Ureter (tissue), 1 donor: ENCODE measurements around the gene PCBP4. TPM values are rescaled to one million over a fixed set of nuclear protein-coding genes. Genes with fewer than 3 reads are reported as not detected.
A peak's percentile ranks its signal among the peaks of the same experiment; 100 is the strongest.

Experiments
- DNase-seq: peaks from one replicate; pipeline ENCODE4 v3.0.0-alpha.2; 2020; ENCODE audit warnings: low spot score
- total RNA-seq: library from RNA; stranded (reverse); gene quantifications from one replicate; pipeline ENCODE4 v1.2.4, GENCODE V29; 2023
- donor health status: DM: yes; HTN: yes; CAD: no.

Gene PCBP4
- total RNA-seq: 40.8 TPM

GRCh38 chr3:51967384-51968169 lies at the start of gene PCBP4:
TSS of gene PCBP4 (minus strand) at chr3:51967454. CDS start at chr3:51961240, 6,214 bp downstream.
- no peak for DNase-seq

GRCh38 chr3:52015438-52016228 lies 48.4 kb upstream of the PCBP4 start:
- DNase-seq: no peak

DNA sequence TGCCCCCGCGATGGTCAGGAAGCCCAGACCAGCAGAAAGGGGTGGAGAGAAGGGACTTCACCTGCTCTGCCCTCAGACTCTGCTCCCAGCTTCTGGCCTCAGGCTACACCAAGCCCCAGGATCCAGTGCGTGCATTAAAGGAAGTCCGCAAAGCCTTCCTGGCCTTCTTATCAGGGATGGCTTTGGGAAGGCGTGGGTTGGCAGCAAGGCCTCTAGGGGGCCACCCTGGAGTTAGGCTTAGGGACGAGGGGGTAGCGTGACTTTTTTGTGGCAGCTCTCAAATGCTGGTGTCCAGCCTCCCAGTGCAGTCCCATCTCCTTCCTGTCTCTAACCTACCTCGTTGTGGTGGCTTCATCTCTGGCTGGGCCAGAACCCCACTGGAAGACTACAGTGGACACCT lies 47.4 kb upstream of the PCBP4 start:
- no peak for DNase-seq

GRCh38 chr3:52013802-52014598 lies 46.7 kb upstream of the PCBP4 start:
- DNase-seq: no peak

DNA sequence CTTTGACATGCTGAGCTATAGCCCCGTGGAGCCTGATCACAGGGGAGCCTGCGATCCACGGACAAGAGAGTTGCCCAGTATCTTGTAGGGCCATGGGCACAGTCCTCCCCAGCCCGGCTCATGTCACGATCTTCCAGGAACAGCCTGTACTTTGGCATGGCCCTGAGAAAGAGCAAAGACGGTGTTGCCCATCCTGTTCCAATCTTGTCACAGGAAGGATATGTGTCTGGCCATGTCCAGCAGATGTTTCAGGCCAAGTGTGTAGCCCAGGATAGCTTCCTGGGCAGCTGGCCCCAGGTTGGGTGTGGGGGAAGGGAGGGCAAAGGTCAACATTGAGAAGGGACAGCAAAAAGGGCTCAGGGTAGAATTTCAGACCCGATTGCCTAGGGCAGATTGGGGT lies 45.4 kb upstream of the PCBP4 start:
- DNase-seq: no peak

GRCh38 chr3:52010431-52010830 lies 43.2 kb upstream of the PCBP4 start:
- DNase-seq: no peak

- no peak for DNase-seq
These were observed 40.0 kb upstream of the PCBP4 start for GRCh38 chr3:52007291-52007690.

DNA sequence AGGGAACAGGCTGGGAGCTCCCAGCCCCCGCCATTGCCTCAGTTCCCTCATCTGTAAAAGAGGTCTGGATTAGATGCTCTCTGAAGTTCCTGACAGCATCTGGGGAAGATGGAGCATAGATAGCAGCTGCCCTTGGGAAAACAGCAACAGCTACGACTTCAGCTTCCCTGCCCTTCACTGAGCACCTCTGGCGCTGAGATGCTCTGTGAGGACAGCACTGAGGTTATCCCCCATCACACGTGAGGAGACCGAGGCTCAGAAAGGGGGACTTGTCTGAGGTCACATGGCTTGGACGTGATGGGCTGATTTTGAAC lies 39.5 kb upstream of the PCBP4 start:
- DNase-seq: no peak

GRCh38 chr3:52006017-52006819 lies 39.0 kb upstream of the PCBP4 start:
- no peak for DNase-seq

GRCh38 chr3:52005571-52005986 lies 38.3 kb upstream of the PCBP4 start:
- no peak for DNase-seq

DNA sequence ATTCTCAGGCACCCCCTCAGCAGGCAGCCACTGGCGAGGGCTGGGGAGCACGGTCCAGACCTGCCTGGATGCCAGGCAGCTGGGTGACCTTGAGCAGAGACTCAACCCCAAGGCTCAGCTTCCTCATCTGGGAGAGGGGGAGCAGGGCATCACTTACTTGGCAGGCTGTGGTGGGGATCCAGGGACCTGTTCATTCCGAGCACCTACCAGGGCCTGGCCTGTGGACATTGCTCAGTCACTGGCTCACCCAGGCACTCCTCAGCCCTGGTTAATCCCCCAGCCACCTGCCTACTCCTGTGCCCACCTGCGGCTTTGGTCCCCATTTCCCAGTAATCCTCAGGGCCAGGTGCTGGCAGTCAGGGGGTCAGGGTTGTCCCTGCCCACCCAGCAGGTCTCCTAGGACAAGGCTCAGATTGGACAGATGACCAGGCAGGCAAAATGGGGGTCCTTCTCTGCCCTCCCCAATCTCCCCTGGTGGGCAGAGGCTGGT lies 37.7 kb upstream of the PCBP4 start:
- DNase-seq: no peak

DNA sequence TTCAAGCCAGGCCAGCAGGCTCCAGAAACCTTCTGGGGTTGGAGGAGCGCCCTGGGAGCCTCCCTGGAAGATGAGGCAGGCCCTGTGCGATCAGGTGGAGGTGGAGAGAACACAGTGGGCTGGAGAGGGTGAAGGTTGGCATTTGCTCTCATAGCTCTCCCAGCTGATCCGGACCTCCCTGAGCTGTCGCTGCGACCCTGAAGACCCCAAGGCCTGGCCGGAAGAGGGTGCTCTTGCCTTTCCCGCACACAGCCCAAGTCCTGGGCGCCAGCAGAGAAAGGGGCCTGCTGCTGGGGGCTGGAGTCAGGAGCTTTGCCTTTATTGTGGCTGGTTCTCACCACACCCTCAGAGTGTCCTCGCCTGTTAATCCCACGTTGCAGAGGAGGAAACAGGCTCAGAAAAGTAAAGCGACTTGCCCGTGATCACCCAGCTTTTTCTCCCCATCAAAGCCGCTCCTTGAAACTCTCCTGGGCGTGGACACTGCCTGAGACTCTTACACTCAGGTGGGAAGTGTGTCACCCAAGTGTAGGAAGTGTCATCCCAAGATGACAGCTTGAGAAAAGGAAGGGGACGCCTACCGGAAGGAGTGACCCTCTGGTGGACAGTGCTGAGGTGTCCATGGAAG lies 37.0 kb upstream of the PCBP4 start:
- no peak for DNase-seq

DNA sequence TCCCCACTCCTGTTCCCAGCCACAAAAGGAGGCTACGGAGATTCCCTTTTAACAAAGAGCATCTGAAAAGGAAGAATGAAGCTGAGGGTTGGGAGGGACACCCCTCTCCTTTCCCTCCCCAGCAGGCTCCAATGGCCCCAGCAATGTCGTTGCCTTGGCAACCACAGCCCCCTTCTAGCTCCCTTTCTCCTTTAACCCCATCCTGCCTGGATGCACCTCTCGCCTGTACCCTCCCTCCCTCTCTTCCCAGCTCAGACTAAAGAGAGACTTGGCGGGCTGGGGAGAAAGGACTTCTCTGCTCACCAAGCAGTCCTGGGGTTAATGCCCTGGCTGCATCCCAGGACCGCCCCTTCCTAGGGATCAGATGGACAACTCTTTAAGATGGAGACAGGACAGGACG lies 35.5 kb upstream of the PCBP4 start:
- no peak for DNase-seq

GRCh38 chr3:52001443-52001974 lies 34.3 kb upstream of the PCBP4 start:
- peak; percentile 68 for DNase-seq

DNA sequence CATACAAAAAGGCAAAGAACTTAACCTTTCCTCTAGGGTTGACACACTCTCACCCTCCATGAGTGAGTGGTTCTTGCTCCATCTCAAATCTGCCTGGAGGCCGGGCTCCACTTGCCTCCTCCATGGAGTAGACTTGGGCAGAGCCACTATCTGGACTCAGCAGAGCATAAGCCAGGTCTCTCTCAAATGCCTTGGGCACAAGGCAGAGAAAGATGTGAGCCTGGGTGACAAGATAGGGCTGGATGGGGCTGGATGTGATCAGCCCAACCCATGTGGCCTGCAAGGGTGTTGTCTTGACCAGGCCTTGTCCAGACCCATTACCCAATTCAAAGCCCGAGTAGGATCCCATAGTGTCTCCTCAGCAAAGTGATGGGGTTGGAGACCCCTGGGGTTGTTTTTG lies 32.6 kb upstream of the PCBP4 start:
- no peak for DNase-seq

GRCh38 chr3:51998774-51999173 lies 31.5 kb upstream of the PCBP4 start:
- no peak for DNase-seq

- no peak for DNase-seq
These were observed 30.8 kb upstream of the PCBP4 start for GRCh38 chr3:51997935-51998596.

GRCh38 chr3:51997172-51997571 lies 29.9 kb upstream of the PCBP4 start:
- DNase-seq: no peak

DNA sequence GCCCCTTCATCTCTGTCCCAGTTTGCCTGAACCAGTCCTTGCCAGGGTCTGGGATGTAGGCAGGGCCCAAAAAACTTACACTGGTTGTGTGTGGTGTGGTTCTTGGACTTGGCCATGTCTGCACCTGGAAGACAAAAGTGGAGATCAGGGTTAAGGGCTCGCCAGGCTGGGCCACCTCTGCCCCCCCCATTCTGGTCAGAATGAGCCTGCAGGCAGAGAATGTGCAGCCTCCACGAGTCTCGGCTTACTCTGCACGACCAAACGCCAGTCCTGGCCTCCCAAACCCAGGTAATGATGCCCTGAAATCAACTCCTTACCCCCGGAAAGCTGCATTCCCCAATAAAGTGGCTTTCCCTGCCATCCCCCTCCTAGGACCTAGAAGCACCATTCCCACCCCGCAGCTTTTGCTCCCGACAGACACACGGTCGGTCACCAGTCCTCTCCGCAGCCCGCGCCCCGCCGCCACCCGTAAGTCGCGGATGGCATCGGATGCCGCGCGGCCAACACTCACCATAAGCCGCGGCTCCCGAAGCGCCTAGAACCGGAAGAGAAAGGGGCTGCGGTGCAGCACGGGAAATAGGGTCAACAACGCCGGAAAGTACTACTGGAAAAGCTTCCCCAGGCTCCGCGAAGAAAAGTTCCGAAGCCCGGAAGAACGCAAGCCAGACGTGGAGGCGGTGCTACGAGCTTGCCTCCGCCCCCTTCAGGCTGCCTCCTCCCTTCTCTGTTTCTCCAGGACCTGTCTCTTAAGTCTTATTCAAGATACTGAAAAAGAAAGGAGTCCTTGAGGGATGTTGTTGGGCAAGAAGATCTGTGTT lies 28.3 kb upstream of the PCBP4 start, which contains the start of gene RPL29:
RPL29 (minus strand) TSS at position 550 of the 818 bp plus-strand sequence; CDS start at position 116, 434 bp downstream.
- peak; percentile 95 for DNase-seq
